DOHH2 (cell line): Measurements from ENCODE around the gene CHEK1.
A peak's percentile ranks its signal among the peaks of the same experiment; 100 is the strongest.

Experiments
- H3F3A ChIP-seq: fragments of 200-600 bp; sonication (generic), shearing (Covaris generic); 2 replicates; pipeline ENCODE4 v1.6.0; 2016; ENCODE audit warnings: antibody characterized with exemption, mild to moderate bottlenecking; ENCODE audit not compliant: control insufficient read depth, insufficient read depth
- H3K27ac ChIP-seq: fragments of 200-600 bp; sonication (generic); 2 replicates; pipeline ENCODE4 v1.5.1; 2014; ENCODE audit warnings: low read depth, mild to moderate bottlenecking, low read length, moderate library complexity
- H3K27me3 ChIP-seq: fragments of 200-600 bp; sonication (generic); 2 replicates; pipeline ENCODE4 v1.6.1; 2014; ENCODE audit warnings: mild to moderate bottlenecking, low read length, mixed read lengths; ENCODE audit not compliant: control insufficient read depth
- H3K36me3 ChIP-seq: fragments of 200-600 bp; sonication (generic); 2 replicates; pipeline ENCODE4 v1.6.1; 2014; ENCODE audit warnings: mild to moderate bottlenecking, low read length, moderate library complexity, mixed read lengths; ENCODE audit not compliant: control insufficient read depth
- H3K4me1 ChIP-seq: fragments of 200-600 bp; sonication (generic); 2 replicates; pipeline ENCODE4 v1.6.1; 2014; ENCODE audit warnings: mild to moderate bottlenecking, low read length, mixed read lengths; ENCODE audit not compliant: control insufficient read depth
- H3K4me2 ChIP-seq: fragments of 200-600 bp; sonication (generic); 2 replicates; pipeline ENCODE4 v1.6.0; 2014; ENCODE audit warnings: mild to moderate bottlenecking, low read length, moderate library complexity
- H3K4me3 ChIP-seq: fragments of 200-600 bp; sonication (generic); 2 replicates; pipeline ENCODE4 v1.5.1; 2014; ENCODE audit warnings: mild to moderate bottlenecking, low read length, mixed read lengths
- H3K79me2 ChIP-seq: fragments of 200-600 bp; sonication (generic); 2 replicates; pipeline ENCODE4 v1.6.1; 2014; ENCODE audit warnings: mild to moderate bottlenecking, low read length, mixed read lengths; ENCODE audit not compliant: control insufficient read depth
- H3K9me2 ChIP-seq: fragments of 200-600 bp; sonication (generic); replicated peaks from 2 replicates; pipeline ENCODE4 v1.6.1; 2014; ENCODE audit warnings: mild to moderate bottlenecking, low read length, mixed read lengths; ENCODE audit not compliant: control insufficient read depth
- H3K9me3 ChIP-seq: fragments of 200-600 bp; sonication (generic); 2 replicates; pipeline ENCODE4 v1.6.1; 2014; ENCODE audit warnings: antibody characterized with exemption, low read length, mixed read lengths; ENCODE audit not compliant: control insufficient read depth, insufficient read depth
- H4K20me1 ChIP-seq: fragments of 200-600 bp; sonication (generic); 2 replicates; pipeline ENCODE4 v1.6.0; 2014; ENCODE audit warnings: low read depth, mild to moderate bottlenecking, antibody characterized with exemption, low read length, moderate library complexity; ENCODE audit not compliant: control insufficient read depth, insufficient read depth
- EZH2phosphoT487 ChIP-seq: fragments of 200-600 bp; sonication (generic); IDR thresholded peaks from 2 replicates; pipeline ENCODE4 v1.6.1; 2017; ENCODE audit warnings: borderline replicate concordance, mild to moderate bottlenecking, antibody characterized with exemption, low read length, moderate library complexity, mixed read lengths
- TF ChIP-seq, protein P1 (sequence below): fragments of 200-600 bp; sonication (generic); IDR thresholded peaks from one replicate; pipeline ENCODE4 v1.5.1; 2014; ENCODE audit warnings: antibody characterized with exemption, mild to moderate bottlenecking, low read depth, low read length; ENCODE audit not compliant: poor library complexity, severe bottlenecking

CHEK1 gene

DNA sequence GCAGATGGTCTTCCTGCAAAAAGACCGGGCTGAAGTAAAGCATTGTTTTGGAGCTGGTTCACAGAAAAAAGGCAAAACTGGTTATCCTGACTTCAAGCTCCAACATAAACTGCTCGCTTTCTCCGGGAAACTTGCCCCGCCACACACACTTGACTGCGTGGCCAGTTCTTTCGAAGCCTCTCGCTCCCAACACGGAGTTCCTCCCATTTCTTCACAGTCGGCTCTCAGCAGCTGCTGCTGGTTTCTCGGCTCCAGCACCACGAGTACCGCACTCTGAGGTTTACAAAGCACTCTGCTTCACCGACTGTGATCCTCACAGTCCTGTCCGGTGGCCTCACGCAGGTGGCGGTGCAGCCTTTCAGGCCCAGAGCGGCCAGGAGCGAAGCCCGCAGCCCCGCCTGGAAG is 264 bp downstream of the CHEK1 start:
- Histone ChIP-seq H3K36me3 (peaks cover 62% of the 10 kb centered on the region), H3K4me2 (peak overlapping the region; percentile 91), H3K4me3 (peak overlapping the region; percentile 81), H3K79me2 (peaks cover 55% of the 10 kb centered on the region), H3K9me2 (no peaks in the 10 kb centered on the region), H3K4me1 (peaks cover 31% of the 10 kb centered on the region), H3K27me3 (no peaks in the 10 kb centered on the region), H3K27ac (peak overlapping the region; percentile 82), H4K20me1 (peaks cover 9% of the 10 kb centered on the region; the same call in 1 of the 2 replicates), H3K9me3 (no peaks in the 10 kb centered on the region), H3F3A (peaks cover 17% of the 10 kb centered on the region)
- TF ChIP-seq, protein P1, sequence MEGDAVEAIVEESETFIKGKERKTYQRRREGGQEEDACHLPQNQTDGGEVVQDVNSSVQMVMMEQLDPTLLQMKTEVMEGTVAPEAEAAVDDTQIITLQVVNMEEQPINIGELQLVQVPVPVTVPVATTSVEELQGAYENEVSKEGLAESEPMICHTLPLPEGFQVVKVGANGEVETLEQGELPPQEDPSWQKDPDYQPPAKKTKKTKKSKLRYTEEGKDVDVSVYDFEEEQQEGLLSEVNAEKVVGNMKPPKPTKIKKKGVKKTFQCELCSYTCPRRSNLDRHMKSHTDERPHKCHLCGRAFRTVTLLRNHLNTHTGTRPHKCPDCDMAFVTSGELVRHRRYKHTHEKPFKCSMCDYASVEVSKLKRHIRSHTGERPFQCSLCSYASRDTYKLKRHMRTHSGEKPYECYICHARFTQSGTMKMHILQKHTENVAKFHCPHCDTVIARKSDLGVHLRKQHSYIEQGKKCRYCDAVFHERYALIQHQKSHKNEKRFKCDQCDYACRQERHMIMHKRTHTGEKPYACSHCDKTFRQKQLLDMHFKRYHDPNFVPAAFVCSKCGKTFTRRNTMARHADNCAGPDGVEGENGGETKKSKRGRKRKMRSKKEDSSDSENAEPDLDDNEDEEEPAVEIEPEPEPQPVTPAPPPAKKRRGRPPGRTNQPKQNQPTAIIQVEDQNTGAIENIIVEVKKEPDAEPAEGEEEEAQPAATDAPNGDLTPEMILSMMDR = no peak
- no peak for TF ChIP-seq EZH2phosphoT487

DNA sequence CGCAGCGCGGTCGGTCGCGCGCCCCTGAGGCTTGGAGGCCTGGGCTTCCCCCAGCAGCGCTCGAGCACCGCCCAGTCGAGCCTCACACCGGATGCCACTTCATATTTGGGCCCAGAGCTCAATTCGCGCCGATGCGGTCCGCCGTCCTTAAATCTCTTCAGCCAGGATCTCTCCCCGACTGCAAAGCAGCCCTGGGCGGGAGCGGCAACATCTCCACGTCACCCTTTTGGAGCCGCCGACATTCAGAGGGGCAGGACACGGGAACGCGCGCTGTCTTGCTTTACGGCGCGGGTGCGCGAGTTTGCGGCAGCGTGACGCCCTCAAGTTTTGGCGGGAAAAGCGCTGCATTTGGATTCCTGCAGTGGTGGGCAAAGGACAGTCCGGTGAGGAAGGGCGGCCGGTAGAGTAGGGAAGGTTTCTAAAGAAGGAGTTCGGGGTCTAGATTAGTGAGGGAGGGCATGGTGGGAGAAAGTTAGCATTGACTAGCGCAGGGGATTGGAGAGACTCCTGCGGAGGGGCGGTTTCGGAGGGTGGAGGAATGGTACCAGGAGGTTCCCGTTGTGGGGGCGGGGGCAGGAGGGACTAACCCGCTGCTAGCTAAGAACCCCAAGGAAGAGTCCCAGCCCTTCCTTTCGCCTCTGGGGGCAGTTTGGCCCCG is 796 bp downstream of the CHEK1 start:
- Histone ChIP-seq H3K9me2 (no peaks in the 10 kb centered on the region), H3F3A (peaks cover 17% of the 10 kb centered on the region), H4K20me1 (peaks cover 9% of the 10 kb centered on the region; the same call in 1 of the 2 replicates), H3K4me3 (peak overlapping the region; percentile 81), H3K4me2 (peak overlapping the region; percentile 91), H3K27me3 (no peaks in the 10 kb centered on the region), H3K79me2 (peaks cover 60% of the 10 kb centered on the region), H3K36me3 (peaks cover 61% of the 10 kb centered on the region), H3K9me3 (no peaks in the 10 kb centered on the region), H3K27ac (peak overlapping the region; percentile 82), H3K4me1 (peaks cover 31% of the 10 kb centered on the region)
- TF ChIP-seq, protein P1 = no peak
- TF ChIP-seq EZH2phosphoT487 = no peak

DNA sequence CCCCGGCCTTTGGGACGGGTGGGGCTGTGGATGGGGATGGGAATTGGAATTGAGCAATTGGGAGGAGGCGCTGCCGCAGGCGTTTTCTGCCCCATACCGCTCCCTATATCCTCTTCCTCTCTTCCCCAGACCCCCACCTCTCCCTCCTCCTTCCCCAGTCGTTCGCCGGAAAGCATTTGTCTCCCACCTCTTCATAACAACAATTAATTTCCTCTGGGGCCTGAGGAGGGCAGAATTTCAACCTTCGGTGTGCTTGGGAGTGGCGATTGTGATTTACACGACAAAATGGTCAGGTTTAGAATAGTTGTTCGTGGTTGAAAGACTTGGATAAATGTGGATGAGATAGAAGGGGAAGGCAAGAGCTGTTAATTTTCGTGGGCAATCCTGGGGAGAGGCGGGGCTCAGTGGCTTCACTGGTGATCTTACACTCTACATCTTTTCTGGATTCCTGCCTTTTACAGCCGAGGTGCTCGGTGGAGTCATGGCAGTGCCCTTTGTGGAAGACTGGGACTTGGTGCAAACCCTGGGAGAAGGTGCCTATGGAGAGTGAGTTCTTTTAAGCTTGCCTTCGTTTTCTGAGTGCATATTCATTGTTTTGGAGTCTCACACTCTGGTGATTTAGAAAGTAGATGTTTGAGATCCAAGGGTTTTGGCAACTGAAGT is 1.5 kb downstream of the CHEK1 start:
- no peaks in the 10 kb centered on the region for H3K27me3 ChIP-seq
- peaks cover 31% of the 10 kb centered on the region for H3K4me1 ChIP-seq
- peaks cover 60% of the 10 kb centered on the region for H3K36me3 ChIP-seq
- H3F3A ChIP-seq = peaks cover 17% of the 10 kb centered on the region
- TF ChIP-seq, protein P1 = peak; percentile 59
- TF ChIP-seq EZH2phosphoT487 = no peak
- peaks cover 9% of the 10 kb centered on the region; the same call in 1 of the 2 replicates for H4K20me1 ChIP-seq
- H3K27ac ChIP-seq = peak overlapping the region; percentile 82
- peaks cover 65% of the 10 kb centered on the region for H3K79me2 ChIP-seq
- no peaks in the 10 kb centered on the region for H3K9me3 ChIP-seq
- no peaks in the 10 kb centered on the region for H3K9me2 ChIP-seq
- H3K4me3 ChIP-seq = peak overlapping the region; percentile 81
- H3K4me2 ChIP-seq = peak overlapping the region; percentile 91
